ENCODE results near the gene SMG6. TPM values are rescaled to one million over a fixed set of nuclear protein-coding genes. Genes with fewer than 3 reads are reported as not detected.

Gene SMG6
- total RNA-seq, 1 donor from 2014 or later = 38.1 TPM

GRCh38 chr17:2344528-2344927, 40.9 kb upstream of the SMG6 start:
- Mint-ChIP-seq H3K9me3 (ENCODE audit: unreplicated experiment) (no peaks in the 10 kb centered on the region), H3K36me3 (ENCODE audit: low read depth, unreplicated experiment) (peaks cover 12% of the 10 kb centered on the region), H3K27me3 (ENCODE audit: unreplicated experiment) (no peaks in the 10 kb centered on the region), H3K27ac (ENCODE audit: unreplicated experiment) (no peak overlapping the region), H3K4me3 (ENCODE audit: unreplicated experiment) (no peak overlapping the region), H3K4me1 (ENCODE audit: unreplicated experiment) (no peaks in the 10 kb centered on the region)
- TF ChIP-seq CTCF (IDR thresholded peaks at IDR 0.05; ENCODE audit: unreplicated experiment) = no peak
- no peak for DNase-seq (ENCODE audit: low spot score)

- H3K4me1 Mint-ChIP-seq (ENCODE audit: unreplicated experiment) = no peaks in the 10 kb centered on the region
Measured at GRCh38 chr17:2343421-2343820, 39.8 kb upstream of the SMG6 start.

GRCh38 chr17:2338315-2338657, 34.7 kb upstream of the SMG6 start:
- Mint-ChIP-seq H3K9me3 (ENCODE audit: unreplicated experiment) (no peaks in the 10 kb centered on the region), H3K36me3 (ENCODE audit: low read depth, unreplicated experiment) (peaks cover 10% of the 10 kb centered on the region), H3K27ac (ENCODE audit: unreplicated experiment) (peak overlapping the region; percentile 64), H3K27me3 (ENCODE audit: unreplicated experiment) (peaks cover 10% of the 10 kb centered on the region), H3K4me3 (ENCODE audit: unreplicated experiment) (peak overlapping the region; percentile 93), H3K4me1 (ENCODE audit: unreplicated experiment) (peaks cover 12% of the 10 kb centered on the region)
- no peak for TF ChIP-seq CTCF (IDR thresholded peaks at IDR 0.05; ENCODE audit: unreplicated experiment)
- no peak for DNase-seq (ENCODE audit: low spot score)

More at GRCh38 chr17:2343421-2343820, 39.8 kb upstream of the SMG6 start:
- TF ChIP-seq CTCF (IDR thresholded peaks at IDR 0.05; ENCODE audit: unreplicated experiment) = no peak
- Mint-ChIP-seq H3K27ac (ENCODE audit: unreplicated experiment) (no peak overlapping the region), H3K9me3 (ENCODE audit: unreplicated experiment) (no peaks in the 10 kb centered on the region), H3K36me3 (ENCODE audit: low read depth, unreplicated experiment) (peaks cover 9% of the 10 kb centered on the region), H3K27me3 (ENCODE audit: unreplicated experiment) (peaks cover 2% of the 10 kb centered on the region), H3K4me3 (ENCODE audit: unreplicated experiment) (no peak overlapping the region)
- no peak for DNase-seq (ENCODE audit: low spot score)

GRCh38 chr17:2337544-2338314, 34.1 kb upstream of the SMG6 start:
- Mint-ChIP-seq H3K4me3 (ENCODE audit: unreplicated experiment) (peak overlapping the region; percentile 93), H3K4me1 (ENCODE audit: unreplicated experiment) (peaks cover 12% of the 10 kb centered on the region), H3K27ac (ENCODE audit: unreplicated experiment) (peak overlapping the region; percentile 64), H3K9me3 (ENCODE audit: unreplicated experiment) (no peaks in the 10 kb centered on the region), H3K27me3 (ENCODE audit: unreplicated experiment) (peaks cover 10% of the 10 kb centered on the region), H3K36me3 (ENCODE audit: low read depth, unreplicated experiment) (peaks cover 10% of the 10 kb centered on the region)
- peak; percentile 59 for DNase-seq (ENCODE audit: low spot score)
- no peak for TF ChIP-seq CTCF (IDR thresholded peaks at IDR 0.05; ENCODE audit: unreplicated experiment)

- peak within 1 kb of the TSS; percentile 99 for H3K4me3 Mint-ChIP-seq (ENCODE audit: unreplicated experiment)
- TF ChIP-seq CTCF (IDR thresholded peaks at IDR 0.05; ENCODE audit: unreplicated experiment) = no peak
- H3K4me1 Mint-ChIP-seq (ENCODE audit: unreplicated experiment) = peaks cover 12% of the 10 kb centered on the region
- peak within 1 kb of the TSS; percentile 64 for H3K27ac Mint-ChIP-seq (ENCODE audit: unreplicated experiment)
- H3K36me3 Mint-ChIP-seq (ENCODE audit: low read depth, unreplicated experiment) = peaks cover 10% of the 10 kb centered on the region
- peak; percentile 64 for DNase-seq (ENCODE audit: low spot score)
- H3K27me3 Mint-ChIP-seq (ENCODE audit: unreplicated experiment) = peaks cover 10% of the 10 kb centered on the region
- H3K9me3 Mint-ChIP-seq (ENCODE audit: unreplicated experiment) = no peaks in the 10 kb centered on the region
Measured at GRCh38 chr17:2336852-2337543, 33.4 kb upstream of the SMG6 start, which contains the start of gene SGSM2. SGSM2 (plus strand) TSS chr17:2337501; CDS start chr17:2337689, 188 bp downstream.

All from endothelial cell (in vitro differentiated cells).